Suppressor macrophage treated with lipopolysaccharide for 1 hour (primary cell): ENCODE measurements around the gene IGF2BP2.
A peak's percentile ranks its signal among the peaks of the same experiment; 100 is the strongest.
"Not testable (repeated sequence)": the region's sequence is repeated elsewhere in the genome, so short reads cannot be mapped to it uniquely, and the experiment has no call there.

Source experiments
- DNase-seq, 3 donors: peaks; one replicate each; pipeline ENCODE4 v3.0.0-alpha.2; 2020 to 2022

IGF2BP2 gene

GRCh38 chr3:185825006-185825638, at the start of gene IGF2BP2:
TSS of gene IGF2BP2 (minus strand) at chr3:185825042. CDS start at chr3:185824960, 82 bp downstream.
- peak; percentile 79 to 91 (median 84) for DNase-seq

DNA sequence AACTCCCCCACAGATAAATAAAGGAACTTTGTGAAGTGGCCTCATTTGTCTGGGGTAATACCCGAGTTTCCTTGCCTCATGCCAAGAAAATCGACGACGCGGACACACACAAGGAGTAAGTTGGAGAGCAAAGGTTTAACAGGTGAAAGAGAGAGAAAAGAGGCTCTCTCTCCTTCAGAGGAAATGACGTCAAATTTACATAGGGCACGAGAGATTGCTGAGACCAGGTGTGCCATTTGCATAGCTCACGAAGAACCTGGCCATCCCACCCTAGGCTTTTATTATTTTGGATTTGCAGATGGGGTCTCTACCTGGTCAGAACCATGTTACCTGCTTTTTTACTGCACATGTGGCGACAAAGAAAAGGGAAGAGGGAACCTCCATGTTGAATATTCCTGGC, 49.3 kb upstream of the IGF2BP2 start:
- DNase-seq: no peak

DNA sequence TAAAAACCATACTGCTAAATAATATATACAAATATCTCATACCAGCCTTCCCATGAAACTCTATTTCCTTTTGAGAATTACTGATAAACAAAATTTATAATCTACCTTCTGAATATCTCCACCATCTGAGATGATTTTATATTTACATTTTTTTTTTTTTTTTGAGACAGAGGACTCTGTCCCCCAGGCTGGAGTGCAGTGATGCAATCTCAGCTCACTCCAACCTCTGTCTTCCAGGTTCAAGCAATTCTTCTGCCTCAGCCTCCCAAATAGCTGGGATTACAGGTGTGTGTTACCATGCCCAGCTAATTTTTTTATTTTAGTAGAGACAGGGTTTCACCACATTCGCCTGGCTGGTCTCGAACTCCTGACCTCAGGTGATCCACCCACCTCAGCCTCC, 42.8 kb upstream of the IGF2BP2 start:
- DNase-seq: no peak

GRCh38 chr3:185866995-185867394, 42.2 kb upstream of the IGF2BP2 start:
- DNase-seq: no peak

- DNase-seq: no peak
Measured at GRCh38 chr3:185866555-185866954, 41.7 kb upstream of the IGF2BP2 start.

- no peak for DNase-seq
Measured at GRCh38 chr3:185865247-185865646, 40.4 kb upstream of the IGF2BP2 start.

GRCh38 chr3:185864767-185865166, 39.9 kb upstream of the IGF2BP2 start:
- no peak for DNase-seq

DNA sequence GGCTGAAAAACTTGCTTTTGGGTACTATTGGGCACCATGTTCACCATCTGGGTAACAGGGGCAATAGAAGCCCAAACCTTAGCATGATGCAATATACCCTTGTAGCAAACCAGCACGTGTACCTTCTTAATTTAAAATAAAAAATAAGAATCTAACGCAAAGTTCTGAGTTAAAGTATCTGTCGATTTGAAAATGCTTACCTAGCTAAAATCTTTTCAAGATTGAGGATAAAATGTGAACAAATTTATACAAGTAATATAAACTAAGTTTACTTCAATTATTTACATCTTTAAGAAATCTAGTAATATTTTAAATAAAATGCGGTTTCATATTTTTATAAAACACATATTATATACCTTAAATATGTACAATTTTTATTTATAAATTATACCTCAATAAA, 38.1 kb upstream of the IGF2BP2 start:
- no peak for DNase-seq

DNA sequence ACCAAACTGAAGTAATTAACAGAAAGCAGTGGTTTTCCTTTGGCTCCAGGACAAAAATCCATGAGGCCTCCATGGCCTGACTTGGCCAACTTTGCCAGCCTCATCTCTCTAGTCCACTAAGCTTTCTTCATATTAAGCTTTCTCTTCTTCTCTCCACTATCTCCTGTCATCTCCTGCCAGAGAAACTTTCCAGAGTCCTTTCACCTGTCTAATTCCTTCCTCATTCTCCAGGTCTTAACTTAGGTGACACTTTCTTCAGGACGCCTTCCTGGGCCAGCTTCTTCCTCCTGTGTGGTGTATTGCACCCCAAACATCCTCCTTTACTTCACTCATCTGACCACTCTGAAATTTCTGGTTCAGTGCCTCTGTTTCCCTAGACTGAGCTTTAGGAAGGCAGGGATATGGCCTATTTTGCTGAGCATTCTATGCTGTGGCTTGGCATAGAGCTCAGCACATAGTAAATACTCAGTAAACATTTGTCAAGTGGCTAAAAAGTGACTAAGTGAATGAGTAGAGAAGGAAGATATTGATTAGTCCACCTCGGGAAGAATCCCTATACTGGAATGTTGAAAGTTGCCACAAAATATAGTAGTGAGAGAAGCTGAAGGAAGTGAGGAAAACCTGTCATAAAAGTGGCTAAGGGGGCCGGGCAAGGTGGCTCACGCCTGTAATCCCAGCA, 34.6 kb upstream of the IGF2BP2 start:
- DNase-seq: no peak

GRCh38 chr3:185858502-185859225, 33.8 kb upstream of the IGF2BP2 start:
- DNase-seq: no peak

DNA sequence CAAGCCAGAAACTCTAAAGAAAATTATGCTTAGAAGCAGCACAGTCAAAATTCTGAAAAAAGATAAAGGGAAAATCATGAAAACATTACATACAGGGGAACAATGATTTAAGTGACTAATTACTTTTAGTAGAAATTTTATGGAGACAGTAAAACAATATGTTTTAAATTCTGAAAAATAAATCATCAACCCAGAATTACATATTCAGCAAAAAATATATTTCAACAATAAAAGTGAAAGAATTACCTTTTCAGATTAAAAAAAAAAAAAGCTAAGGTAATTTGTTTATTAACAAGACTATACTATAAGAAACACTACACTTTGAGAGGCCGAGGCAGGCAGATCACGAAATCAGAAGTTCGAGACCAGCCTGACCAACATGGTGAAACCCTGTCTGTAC, 32.4 kb upstream of the IGF2BP2 start:
- DNase-seq: no peak

GRCh38 chr3:185856652-185857051, 31.8 kb upstream of the IGF2BP2 start:
- no peak for DNase-seq

DNA sequence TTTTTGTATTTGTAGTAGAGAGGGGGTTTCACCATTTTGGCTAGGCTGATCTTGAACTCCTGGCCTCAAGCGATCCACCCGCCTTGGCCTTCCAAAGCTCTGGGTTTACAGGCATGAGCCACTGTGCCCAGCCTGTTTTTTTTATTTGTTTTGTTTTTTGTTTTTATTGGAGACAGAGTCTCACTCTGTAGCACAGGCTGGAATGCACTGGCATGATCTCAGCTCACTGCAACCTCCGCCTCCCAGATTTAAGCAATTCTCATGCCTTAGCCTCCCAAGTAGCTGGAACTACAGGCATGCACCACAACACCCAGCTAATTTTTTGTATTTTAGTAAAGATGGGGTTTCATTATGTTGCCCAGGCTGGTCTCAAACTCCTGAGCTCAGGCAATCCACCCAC, 28.9 kb upstream of the IGF2BP2 start:
- DNase-seq: not testable (repeated sequence)

DNA sequence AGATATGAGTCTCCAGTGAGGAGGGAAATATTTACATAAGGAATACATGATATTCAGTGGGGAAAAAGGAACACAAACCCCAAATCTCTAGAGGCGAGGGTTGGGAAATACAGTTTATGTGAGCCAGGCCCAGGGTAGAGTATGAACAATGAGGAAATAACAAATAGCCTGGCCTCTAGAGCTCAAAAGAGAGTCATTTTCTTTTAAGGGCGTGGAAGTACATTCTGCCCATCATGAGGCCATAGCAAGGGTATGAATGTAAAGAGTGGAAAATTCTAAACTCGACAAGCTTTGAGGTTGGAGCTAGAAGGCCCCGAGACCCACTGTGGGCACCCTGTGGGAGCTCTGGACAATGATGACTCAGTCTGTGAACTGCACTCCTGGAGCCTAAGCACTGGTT, 27.8 kb upstream of the IGF2BP2 start:
- DNase-seq: peak in 2 of 3 donors; percentile 11 to 32

DNA sequence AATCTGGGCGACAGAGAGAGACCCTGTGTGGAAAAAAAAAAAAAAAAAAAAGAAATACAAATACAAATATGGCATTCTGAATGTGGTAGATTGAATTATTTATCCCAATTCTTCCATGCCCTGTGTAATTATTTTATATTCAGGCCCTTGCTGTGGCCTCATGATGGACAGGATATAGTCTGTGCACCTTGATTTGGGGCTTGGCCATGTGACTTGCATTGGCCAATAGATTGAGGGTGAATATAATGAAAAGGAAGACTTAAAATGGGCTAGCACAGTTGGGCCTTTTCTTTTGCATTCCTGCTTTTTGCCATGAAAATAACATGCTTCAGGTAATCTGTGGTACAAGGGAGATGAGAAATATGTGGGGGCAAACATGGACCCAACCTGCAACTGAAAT, 27.1 kb upstream of the IGF2BP2 start:
- no peak for DNase-seq

GRCh38 chr3:185851046-185851445, 26.2 kb upstream of the IGF2BP2 start:
- peak in 2 of 3 donors; percentile 25 to 35 for DNase-seq

DNA sequence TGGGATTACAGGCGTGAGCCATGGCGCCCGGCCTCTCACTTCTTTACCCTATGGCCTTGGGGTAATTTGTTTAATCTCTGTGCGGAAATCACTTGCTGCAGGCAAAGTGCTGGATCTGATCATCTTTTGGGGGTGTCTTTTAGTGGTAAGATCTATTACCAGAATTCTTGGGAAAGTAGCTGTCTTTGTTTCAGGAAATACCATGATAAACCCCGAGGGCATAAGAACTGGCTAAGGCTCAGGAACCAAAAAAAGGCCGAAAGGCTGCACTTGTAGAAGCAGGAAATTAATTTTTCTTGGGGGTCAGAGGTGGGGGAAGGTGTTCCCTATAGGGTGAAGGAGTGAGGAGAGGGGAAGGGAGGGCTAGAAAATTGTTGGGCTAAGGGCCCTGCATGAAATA, 22.7 kb upstream of the IGF2BP2 start:
- no peak for DNase-seq

DNA sequence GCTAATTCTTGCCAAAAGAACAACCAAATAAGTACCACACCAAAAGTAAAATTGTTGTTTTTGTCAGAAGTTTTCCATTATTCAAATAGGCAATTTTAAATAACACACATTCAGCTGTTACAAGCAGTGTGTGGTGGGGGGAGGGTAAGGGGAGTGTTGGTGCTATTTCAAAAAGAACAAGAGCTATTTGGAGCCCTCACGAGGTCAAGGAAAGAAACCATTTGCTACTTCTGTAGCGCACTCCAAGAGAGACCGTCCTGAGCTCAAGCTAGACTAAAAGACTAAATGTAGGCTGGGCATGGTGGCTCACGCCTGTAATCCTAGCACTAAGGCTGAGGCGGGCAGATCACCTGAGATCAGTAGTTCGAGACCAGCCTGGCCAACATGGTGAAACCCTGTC, 21.2 kb upstream of the IGF2BP2 start:
- no peak for DNase-seq

DNA sequence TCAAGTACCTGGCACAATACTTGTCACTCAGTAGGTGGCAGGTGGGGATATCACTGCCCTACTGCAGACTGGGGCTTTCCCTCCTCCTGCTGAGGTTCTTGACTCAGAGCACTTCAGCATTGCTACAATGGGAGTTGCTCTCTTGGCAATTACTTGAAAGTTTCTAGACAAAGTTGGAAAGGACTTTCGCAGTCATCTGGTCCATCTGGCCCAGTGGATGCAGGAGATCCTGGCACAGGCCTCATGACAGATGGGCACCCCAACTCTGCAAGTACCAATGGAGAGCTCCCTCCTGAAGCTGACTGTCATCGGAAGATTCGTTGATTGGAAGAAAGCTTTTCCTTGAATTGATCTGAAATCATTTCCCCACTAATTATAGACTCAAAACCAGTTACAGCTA, 19.2 kb upstream of the IGF2BP2 start:
- no peak for DNase-seq

DNA sequence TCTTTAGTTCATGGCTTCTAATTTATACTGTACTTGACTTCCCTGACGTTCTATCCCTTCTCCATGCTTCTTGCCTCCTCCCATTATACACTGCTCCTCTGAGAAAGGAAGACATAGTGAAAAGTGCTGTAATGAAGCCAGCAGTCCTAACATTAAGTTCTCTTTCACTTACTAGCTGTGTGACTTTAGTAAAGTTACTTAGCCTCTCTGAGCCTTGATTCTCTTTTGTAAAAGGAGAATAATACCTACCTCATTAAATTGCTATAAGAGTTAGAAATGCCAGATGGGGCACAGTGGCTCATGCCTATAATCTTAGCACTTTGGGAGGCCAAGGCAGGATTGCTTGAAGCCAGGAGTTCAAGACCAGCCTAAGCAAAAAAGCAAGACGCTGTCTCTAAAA, 18.8 kb upstream of the IGF2BP2 start:
- DNase-seq: no peak

GRCh38 chr3:185843126-185843525, 18.3 kb upstream of the IGF2BP2 start:
- DNase-seq: peak in 1 of 3 donors; percentile 26

DNA sequence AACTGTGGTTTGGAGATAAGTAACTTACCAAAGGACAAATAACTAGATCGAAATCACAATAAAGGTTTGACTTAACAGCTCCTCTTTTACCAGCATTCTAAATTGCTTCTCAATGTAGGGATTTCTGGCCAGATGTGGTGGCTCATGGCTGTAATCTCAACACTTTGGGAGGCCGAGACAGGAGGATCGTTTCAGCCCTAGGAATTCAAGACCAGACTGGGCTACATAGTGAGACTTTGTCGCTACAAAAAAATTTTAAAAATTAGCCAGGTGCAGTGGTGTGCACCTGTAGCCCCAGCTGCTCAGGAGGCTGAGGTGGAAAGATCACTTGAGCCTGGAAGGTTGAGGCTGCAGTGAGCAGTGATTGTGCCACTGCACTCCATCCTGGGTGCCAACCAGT, 17.4 kb upstream of the IGF2BP2 start:
- no peak for DNase-seq

DNA sequence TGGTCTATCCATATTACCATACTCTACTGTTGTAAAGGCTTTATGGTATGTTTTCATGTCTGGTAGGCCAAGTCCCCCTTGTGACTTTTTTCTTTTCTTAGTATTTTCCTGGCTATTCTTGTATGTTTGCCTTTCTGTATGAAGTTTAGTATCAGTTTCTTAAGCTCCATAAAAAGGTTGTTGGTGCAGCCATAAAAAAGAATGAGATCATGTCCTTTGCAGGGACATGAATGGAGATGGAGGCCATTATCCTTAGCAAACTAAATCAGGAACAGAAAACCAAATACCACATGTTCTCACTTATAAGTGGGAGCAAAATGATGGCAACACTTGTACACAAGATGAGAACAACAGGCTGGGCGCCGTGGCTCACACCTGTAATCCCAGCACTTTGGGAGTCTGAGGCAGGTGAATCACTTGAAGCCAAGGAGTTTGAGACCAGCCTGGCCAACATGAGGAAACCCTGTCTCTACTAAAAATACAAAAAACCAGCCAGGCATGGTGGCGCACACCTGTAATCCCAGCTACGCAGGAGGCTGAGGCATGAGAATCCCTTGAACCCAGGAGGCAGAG, 13.7 kb upstream of the IGF2BP2 start:
- not testable (repeated sequence) for DNase-seq

DNA sequence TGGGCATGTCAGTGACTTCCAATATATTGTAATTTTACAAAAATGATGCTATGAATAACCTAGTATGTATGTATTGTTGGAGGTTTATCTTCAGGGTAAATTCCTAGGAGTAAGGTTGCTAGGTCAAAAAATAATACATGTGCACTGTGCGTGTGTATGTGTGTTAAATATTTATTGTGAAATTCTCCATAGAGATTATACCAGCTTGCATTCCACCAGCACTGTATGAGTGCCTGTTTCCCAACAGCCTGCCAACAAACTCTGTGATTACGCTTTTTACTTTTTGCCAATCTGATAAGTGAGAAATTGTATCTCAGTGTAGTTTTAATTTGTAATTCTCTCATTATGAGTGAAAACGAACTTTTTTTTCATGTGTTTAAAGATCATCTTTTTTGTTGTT, 12.6 kb upstream of the IGF2BP2 start:
- no peak for DNase-seq
